ENCODE data around the gene PADI2.

The PADI2 gene

GRCh38 chr1:17120481-17120877 lies 1.2 kb upstream of the PADI2 start:
- H3K9me3 ChIP-seq (ENCODE audit: insufficient read depth, low read depth, low read length), result no peaks in the 10 kb centered on the region
- H3K4me3 ChIP-seq (ENCODE audit: low read length, poor library complexity, severe bottlenecking), result no peak overlapping the region
- no peak overlapping the region for H3K4me2 ChIP-seq (ENCODE audit: low read depth, low read length, poor library complexity, severe bottlenecking)
- no peaks in the 10 kb centered on the region for H3K9me2 ChIP-seq (replicated peaks; ENCODE audit: low read depth, low read length)
- H3K4me1 ChIP-seq (ENCODE audit: insufficient read depth, low read length, poor library complexity, severe bottlenecking), result peaks cover 21% of the 10 kb centered on the region
- TF ChIP-seq EZH2phosphoT487 (IDR thresholded peaks at IDR 0.05; ENCODE audit: borderline replicate concordance), result no peak
- no peak for TF ChIP-seq CTCF (conservative IDR thresholded peaks at IDR 0.05; ENCODE audit: low read length)
- H3K36me3 ChIP-seq (ENCODE audit: insufficient read depth, low read length), result no peaks in the 10 kb centered on the region
- H2AFZ ChIP-seq (ENCODE audit: low read length), result no peak overlapping the region
- no peaks in the 10 kb centered on the region for H4K20me1 ChIP-seq (ENCODE audit: insufficient read depth, low read length, poor library complexity, severe bottlenecking)
- H3F3A ChIP-seq (ENCODE audit: low read depth), result no peaks in the 10 kb centered on the region
- H3K9ac ChIP-seq (ENCODE audit: low read depth, low read length, poor library complexity, severe bottlenecking), result no peak overlapping the region
- H3K79me2 ChIP-seq (ENCODE audit: insufficient read depth, low read length), result no peaks in the 10 kb centered on the region
- no peaks in the 10 kb centered on the region for H3K27me3 ChIP-seq (ENCODE audit: insufficient read depth, low read length, poor library complexity, severe bottlenecking)

GRCh38 chr1:17119773-17120480 lies 676 bp upstream of the PADI2 start:
- H3K9ac ChIP-seq (ENCODE audit: low read depth, low read length, poor library complexity, severe bottlenecking), result no peak overlapping the region
- H2AFZ ChIP-seq (ENCODE audit: low read length), result no peak overlapping the region
- no peaks in the 10 kb centered on the region for H3K9me3 ChIP-seq (ENCODE audit: insufficient read depth, low read depth, low read length)
- no peak overlapping the region for H3K4me2 ChIP-seq (ENCODE audit: low read depth, low read length, poor library complexity, severe bottlenecking)
- no peaks in the 10 kb centered on the region for H3K79me2 ChIP-seq (ENCODE audit: insufficient read depth, low read length)
- no peaks in the 10 kb centered on the region for H3K27me3 ChIP-seq (ENCODE audit: insufficient read depth, low read length, poor library complexity, severe bottlenecking)
- TF ChIP-seq CTCF (conservative IDR thresholded peaks at IDR 0.05; ENCODE audit: low read length) (no peak; the same call in 1 of the 2 replicates), EZH2phosphoT487 (IDR thresholded peaks at IDR 0.05; ENCODE audit: borderline replicate concordance) (no peak)
- peaks cover 21% of the 10 kb centered on the region for H3K4me1 ChIP-seq (ENCODE audit: insufficient read depth, low read length, poor library complexity, severe bottlenecking)
- H3K4me3 ChIP-seq (ENCODE audit: low read length, poor library complexity, severe bottlenecking), result no peak overlapping the region
- no peaks in the 10 kb centered on the region for H3K9me2 ChIP-seq (replicated peaks; ENCODE audit: low read depth, low read length)
- no peaks in the 10 kb centered on the region for H4K20me1 ChIP-seq (ENCODE audit: insufficient read depth, low read length, poor library complexity, severe bottlenecking)
- no peaks in the 10 kb centered on the region for H3K36me3 ChIP-seq (ENCODE audit: insufficient read depth, low read length)
- H3F3A ChIP-seq (ENCODE audit: low read depth), result no peaks in the 10 kb centered on the region

GRCh38 chr1:17118706-17119075 lies 560 bp downstream of the PADI2 start:
- Histone ChIP-seq H3K4me2 (ENCODE audit: low read depth, low read length, poor library complexity, severe bottlenecking) (no peak overlapping the region), H3K9ac (ENCODE audit: low read depth, low read length, poor library complexity, severe bottlenecking) (no peak overlapping the region), H3K4me3 (ENCODE audit: low read length, poor library complexity, severe bottlenecking) (no peak overlapping the region)

More at GRCh38 chr1:17118706-17119075, 560 bp downstream of the PADI2 start:
- Histone ChIP-seq H2AFZ (ENCODE audit: low read length) (no peak overlapping the region), H3K9me3 (ENCODE audit: insufficient read depth, low read depth, low read length) (no peaks in the 10 kb centered on the region), H3F3A (ENCODE audit: low read depth) (no peaks in the 10 kb centered on the region), H4K20me1 (ENCODE audit: insufficient read depth, low read length, poor library complexity, severe bottlenecking) (no peaks in the 10 kb centered on the region), H3K27me3 (ENCODE audit: insufficient read depth, low read length, poor library complexity, severe bottlenecking) (no peaks in the 10 kb centered on the region), H3K36me3 (ENCODE audit: insufficient read depth, low read length) (no peaks in the 10 kb centered on the region), H3K79me2 (ENCODE audit: insufficient read depth, low read length) (no peaks in the 10 kb centered on the region), H3K4me1 (ENCODE audit: insufficient read depth, low read length, poor library complexity, severe bottlenecking) (peaks cover 21% of the 10 kb centered on the region), H3K9me2 (replicated peaks; ENCODE audit: low read depth, low read length) (no peaks in the 10 kb centered on the region)
- TF ChIP-seq CTCF (conservative IDR thresholded peaks at IDR 0.05; ENCODE audit: low read length), result no peak
- TF ChIP-seq EZH2phosphoT487 (IDR thresholded peaks at IDR 0.05; ENCODE audit: borderline replicate concordance), result no peak

All from Loucy (cell line).